Forelimb muscle (tissue), 1 donor: ENCODE results near the gene SGO2. TPM values are rescaled to one million over a fixed set of nuclear protein-coding genes. Genes with fewer than 3 reads are reported as not detected.

ENCODE experiments used
- DNase-seq: peaks from one replicate; pipeline ENCODE4 v3.0.0-alpha.2; 2013; ENCODE audit warnings: low read depth
- polyA plus RNA-seq: library from polyadenylated mRNA; unstranded; fragments of 120-200 nt; gene quantifications from one replicate; pipeline ENCODE4 v1.2.1, GENCODE V29; 2013; ENCODE audit not compliant: insufficient read length

Gene SGO2
- 6.5 TPM for polyA plus RNA-seq

- peak; percentile 92 for DNase-seq
Observed at GRCh38 chr2:200525882-200526651, at the start of gene SGO2. Gene SGO2, plus strand, starts transcription at chr2:200526207. Its CDS starts 6,769 bp downstream, at chr2:200532976.

GRCh38 chr2:200476836-200477235 is 49.2 kb upstream of the SGO2 start:
- no peak for DNase-seq

GRCh38 chr2:200477667-200478131 is 48.3 kb upstream of the SGO2 start:
- no peak for DNase-seq

- no peak for DNase-seq
Observed at GRCh38 chr2:200479692-200480265, 46.2 kb upstream of the SGO2 start.

GRCh38 chr2:200482194-200482593 is 43.8 kb upstream of the SGO2 start:
- DNase-seq: no peak

- DNase-seq: no peak
Observed at GRCh38 chr2:200483729-200484198, 42.2 kb upstream of the SGO2 start.

GRCh38 chr2:200484934-200485333 is 41.1 kb upstream of the SGO2 start:
- no peak for DNase-seq

GRCh38 chr2:200486529-200486928 is 39.5 kb upstream of the SGO2 start:
- DNase-seq: no peak

- DNase-seq: no peak
Observed at GRCh38 chr2:200488169-200488568, 37.8 kb upstream of the SGO2 start.

GRCh38 chr2:200490001-200490400 is 36.0 kb upstream of the SGO2 start:
- no peak for DNase-seq

- no peak for DNase-seq
Observed at GRCh38 chr2:200492656-200493055, 33.4 kb upstream of the SGO2 start.

- no peak for DNase-seq
Observed at GRCh38 chr2:200494048-200494447, 32.0 kb upstream of the SGO2 start.

GRCh38 chr2:200496696-200497095 is 29.3 kb upstream of the SGO2 start:
- DNase-seq: no peak

- no peak for DNase-seq
Observed at GRCh38 chr2:200498402-200499162, 27.4 kb upstream of the SGO2 start.

GRCh38 chr2:200502196-200502595 is 23.8 kb upstream of the SGO2 start:
- no peak for DNase-seq

GRCh38 chr2:200506679-200507078 is 19.3 kb upstream of the SGO2 start:
- no peak for DNase-seq

GRCh38 chr2:200507179-200507578 is 18.8 kb upstream of the SGO2 start:
- DNase-seq: no peak

- DNase-seq: no peak
Observed at GRCh38 chr2:200509235-200509611, 16.8 kb upstream of the SGO2 start.

- DNase-seq: peak; percentile 60
Observed at GRCh38 chr2:200509612-200510433, 16.2 kb upstream of the SGO2 start, which contains the start of gene KCTD18. Gene KCTD18, minus strand, starts transcription at chr2:200510068. Its CDS starts 3,052 bp downstream, at chr2:200507016.

GRCh38 chr2:200515155-200515554 is 10.9 kb upstream of the SGO2 start:
- DNase-seq: no peak

- DNase-seq: no peak
Observed at GRCh38 chr2:200523158-200523557, 2.8 kb upstream of the SGO2 start.
